Psoas muscle (tissue), 8 donors: Measurements from ENCODE around the gene CLIC4. TPM values are rescaled to one million over a fixed set of nuclear protein-coding genes. Genes with fewer than 3 reads are reported as not detected.

Experiments used
- ATAC-seq, 4 donors: fragments of 200-7000 bp; cut with Tn5 transposase; one replicate each; pipeline ENCODE4 v1.9.1; 2020; ENCODE audit warnings: moderate library complexity in 3 of 4, mild to moderate bottlenecking in 2 of 4
- DNase-seq, 2 donors: peaks; one replicate each; pipeline ENCODE4 v3.0.0-alpha.2; 2020
- H3K27ac ChIP-seq: fragments of 200-600 bp; one replicate; pipeline ENCODE4 v1.8.0; 2022
- H3K27me3 ChIP-seq, 3 donors: fragments of 200-600 bp in 1 of 3; one replicate each; pipeline versions ENCODE4 v1.6.1 to v1.8.0; 2013 to 2022; ENCODE audit warnings: low read length in 2 of 3, mild to moderate bottlenecking in 2 of 3, moderate library complexity in 1 of 3; ENCODE audit not compliant: insufficient read depth in 3 of 3
- H3K36me3 ChIP-seq, 2 donors: fragments of 200-600 bp in 1 of 2; one replicate each; pipeline versions ENCODE4 v1.6.1 to v1.8.0; 2013 to 2022; ENCODE audit warnings: low read depth in 1 of 2, mild to moderate bottlenecking in 1 of 2, moderate library complexity in 1 of 2; ENCODE audit not compliant: insufficient read depth in 1 of 2
- H3K4me1 ChIP-seq: fragments of 200-600 bp; one replicate; pipeline ENCODE4 v1.8.0; 2022
- H3K4me3 ChIP-seq: fragments of 200-600 bp; one replicate; pipeline ENCODE4 v1.8.0; 2022; ENCODE audit warnings: mild to moderate bottlenecking
- H3K9me3 ChIP-seq: fragments of 200-600 bp; one replicate; pipeline ENCODE4 v1.8.0; 2022
- CTCF ChIP-seq: fragments of 200-600 bp; IDR thresholded peaks from one replicate; pipeline ENCODE4 v1.8.0; 2022; ENCODE audit warnings: antibody characterized with exemption
- WGBS, 3 donors: extraction: QIAGEN DNeasy Blood & Tissue Kit; methylation state at CpG; one replicate each; pipeline versions ENCODE4 v1.1.6 to v1.1.7; 2013; 5-methylcytosine and 5-hydroxymethylcytosine counted together
- intact Hi-C, 2 donors: fragments of 100-400 bp; cut with DNase I; formaldehyde crosslinking; loops; one replicate each; pipeline versions ENCODE4 v1.11.0 to v1.14.2; 2022
- polyA plus RNA-seq, 3 donors: library from polyadenylated mRNA; stranded (reverse); fragments of 200-250 nt; gene quantifications; one replicate each; pipeline ENCODE4 v1.2.3, GENCODE V29; 2013
- total RNA-seq, 4 donors: library from RNA; stranded (reverse); fragmentation: NEBNext Ultra II Directional in 2 of 4; extraction: Animal tissue kit (Norgen Biotek cat#: 25700) in 2 of 4; gene quantifications; one replicate each; pipeline versions ENCODE4 v1.2.1 to v1.2.4, GENCODE V29; 2021 to 2023
- donor health status: healthy with polysubstance abuse.
- donor health status: DM: no; HTN: no; CAD: no; lungs with moderate emphysema.
- donor health status: Bipolar disorder and iron deficiency.
- donor health status: healthy.
- donor health status: DM: yes; HTN: yes; CAD: no.
- donor health status: DM: no; HTN: no; CAD: no.
- donor health status: DM: no; HTN: no; CAD: no.
- donor health status: DM: yes; HTN: yes; CAD: no.

The CLIC4 gene
- total and polyA plus RNA-seq, 7 donors = 22.1 to 67.3 (median 44.8) TPM

GRCh38 chr1:24868016-24868875 is 123.0 kb downstream of the CLIC4 start:
- intact Hi-C loops = no loop called here
- WGBS, 3 donors = 75 to 77% (median 76%) methylated on average over 22 of the region's 22 CpGs

GRCh38 chr1:24870551-24871195 is 125.4 kb downstream of the CLIC4 start:
- intact Hi-C loops = no loop called here
- H3K27me3 ChIP-seq = peaks cover 0 to 37% (median 5%) of the 10 kb centered on the region in 3 donors
- 60 to 65% (median 64%) methylated on average over 20 of the region's 20 CpGs for WGBS, 3 donors

More at GRCh38 chr1:24868016-24868875, 123.0 kb downstream of the CLIC4 start:
- peaks cover 0 to 33% (median 5%) of the 10 kb centered on the region in 3 donors for H3K27me3 ChIP-seq
- no peaks in the 10 kb centered on the region for H3K36me3 ChIP-seq
- H3K4me3 ChIP-seq = no peak overlapping the region
- ATAC-seq (no peak), DNase-seq (no peak)
- no peaks in the 10 kb centered on the region for H3K4me1 ChIP-seq
- no peak overlapping the region for H3K27ac ChIP-seq
- no peaks in the 10 kb centered on the region for H3K9me3 ChIP-seq
- no peak for TF ChIP-seq CTCF

GRCh38 chr1:24871306-24871901 is 126.2 kb downstream of the CLIC4 start:
- DNase-seq = no peak
- Histone ChIP-seq H3K4me1 (no peaks in the 10 kb centered on the region), H3K27ac (no peak overlapping the region), H3K36me3 (no peaks in the 10 kb centered on the region), H3K27me3 (peaks cover 0 to 36% (median 5%) of the 10 kb centered on the region in 3 donors), H3K9me3 (no peaks in the 10 kb centered on the region), H3K4me3 (no peak overlapping the region)
- WGBS, 3 donors = 89 to 90% (median 89%) methylated on average over 11 of the region's 11 CpGs
- no peak for ATAC-seq
- intact Hi-C loops = no loop called here
- no peak for TF ChIP-seq CTCF

More at GRCh38 chr1:24870551-24871195, 125.4 kb downstream of the CLIC4 start:
- DNase-seq (no peak), ATAC-seq (no peak)
- Histone ChIP-seq H3K27ac (no peak overlapping the region), H3K4me3 (no peak overlapping the region), H3K36me3 (no peaks in the 10 kb centered on the region), H3K9me3 (no peaks in the 10 kb centered on the region), H3K4me1 (no peaks in the 10 kb centered on the region)
- TF ChIP-seq CTCF = no peak

GRCh38 chr1:24872061-24872850 is 127.0 kb downstream of the CLIC4 start:
- peaks cover 0 to 27% (median 4%) of the 10 kb centered on the region in 3 donors for H3K27me3 ChIP-seq
- no peak for DNase-seq
- H3K4me1 ChIP-seq = no peaks in the 10 kb centered on the region
- no peaks in the 10 kb centered on the region for H3K9me3 ChIP-seq
- H3K27ac ChIP-seq = no peak overlapping the region
- WGBS, 3 donors = 74 to 79% (median 76%) methylated on average over 19 of the region's 19 CpGs
- no peaks in the 10 kb centered on the region for H3K36me3 ChIP-seq
- ATAC-seq = no peak
- no peak for TF ChIP-seq CTCF
- intact Hi-C loops = no loop called here
- H3K4me3 ChIP-seq = no peak overlapping the region
